ENCODE measurements around the gene MLIP. TPM values are rescaled to one million over a fixed set of nuclear protein-coding genes. Genes with fewer than 3 reads are reported as not detected.

The MLIP gene
- total RNA-seq, 1 donor from 2014 or later, result not detected

GRCh38 chr6:54100411-54101006, 10.7 kb upstream of the MLIP start:
- intact Hi-C loops (cut with DNase I), result no loop called here
- DNase-seq (ENCODE audit: extremely low spot score in 2 of 2), result no peak
- no peak overlapping the region for H3K27ac ChIP-seq
- no peak overlapping the region for H3K4me3 ChIP-seq
- no peaks in the 10 kb centered on the region for H3K36me3 ChIP-seq
- H3K27me3 ChIP-seq, result no peaks in the 10 kb centered on the region
- no peaks in the 10 kb centered on the region for H3K4me1 ChIP-seq
- no peaks in the 10 kb centered on the region for H3K9me3 ChIP-seq
- no peak for TF ChIP-seq CTCF (IDR thresholded peaks at IDR 0.05)
- no peak for TF ChIP-seq POLR2A (IDR thresholded peaks at IDR 0.05)
- no peak for TF ChIP-seq POLR2AphosphoS5 (IDR thresholded peaks at IDR 0.05; ENCODE audit: insufficient read depth in 1 of 2, low read depth in 1 of 2)

DNA sequence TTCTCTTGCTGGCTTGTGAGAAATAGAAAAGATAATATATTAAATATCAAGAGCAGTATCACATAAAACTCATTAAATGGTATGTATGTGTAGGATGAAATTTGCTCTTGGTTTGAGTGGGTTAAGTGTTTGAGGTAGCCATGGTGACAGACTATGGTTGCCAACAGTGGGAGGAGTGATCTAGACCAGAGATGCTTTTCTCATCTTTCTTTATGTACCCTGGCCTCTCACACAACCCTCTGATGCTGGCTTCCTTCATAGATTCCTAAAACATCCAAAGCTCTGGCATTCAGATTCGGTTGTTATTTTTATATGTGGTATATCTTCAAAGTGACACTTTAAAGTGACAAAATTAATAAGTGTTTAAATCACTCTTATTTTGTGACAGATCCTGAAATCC, 9.0 kb upstream of the MLIP start:
- Histone ChIP-seq H3K27ac (no peak overlapping the region), H3K27me3 (no peaks in the 10 kb centered on the region), H3K4me1 (peaks cover 2% of the 10 kb centered on the region), H3K36me3 (no peaks in the 10 kb centered on the region), H3K4me3 (no peak overlapping the region), H3K9me3 (no peaks in the 10 kb centered on the region)
- intact Hi-C loops (cut with DNase I), result no loop called here
- no peak for TF ChIP-seq POLR2A (IDR thresholded peaks at IDR 0.05)
- no peak for TF ChIP-seq CTCF (IDR thresholded peaks at IDR 0.05)
- TF ChIP-seq POLR2AphosphoS5 (IDR thresholded peaks at IDR 0.05; ENCODE audit: insufficient read depth in 1 of 2, low read depth in 1 of 2), result no peak
- DNase-seq (ENCODE audit: extremely low spot score in 2 of 2), result no peak

GRCh38 chr6:54103497-54103896, 7.7 kb upstream of the MLIP start:
- no peaks in the 10 kb centered on the region for H3K27me3 ChIP-seq
- no peaks in the 10 kb centered on the region for H3K9me3 ChIP-seq
- no peak overlapping the region for H3K27ac ChIP-seq
- no peak overlapping the region for H3K4me3 ChIP-seq
- peaks cover 14% of the 10 kb centered on the region for H3K4me1 ChIP-seq
- no peak for DNase-seq (ENCODE audit: extremely low spot score in 2 of 2)
- no peaks in the 10 kb centered on the region for H3K36me3 ChIP-seq
- TF ChIP-seq POLR2AphosphoS5 (IDR thresholded peaks at IDR 0.05; ENCODE audit: insufficient read depth in 1 of 2, low read depth in 1 of 2) (no peak), CTCF (IDR thresholded peaks at IDR 0.05) (no peak), POLR2A (IDR thresholded peaks at IDR 0.05) (no peak)
- intact Hi-C loops (cut with DNase I), result no loop called here

- no peaks in the 10 kb centered on the region for H3K36me3 ChIP-seq
- no peak overlapping the region for H3K4me3 ChIP-seq
- no peak for TF ChIP-seq CTCF (IDR thresholded peaks at IDR 0.05)
- no peak for TF ChIP-seq POLR2A (IDR thresholded peaks at IDR 0.05)
- no peaks in the 10 kb centered on the region for H3K9me3 ChIP-seq
- intact Hi-C loops (cut with DNase I), result no loop called here
- H3K27ac ChIP-seq, result no peak overlapping the region
- peaks cover 15% of the 10 kb centered on the region for H3K4me1 ChIP-seq
- no peak for DNase-seq (ENCODE audit: extremely low spot score in 2 of 2)
- H3K27me3 ChIP-seq, result no peaks in the 10 kb centered on the region
These were observed 4.5 kb upstream of the MLIP start for GRCh38 chr6:54106727-54107126.

DNA sequence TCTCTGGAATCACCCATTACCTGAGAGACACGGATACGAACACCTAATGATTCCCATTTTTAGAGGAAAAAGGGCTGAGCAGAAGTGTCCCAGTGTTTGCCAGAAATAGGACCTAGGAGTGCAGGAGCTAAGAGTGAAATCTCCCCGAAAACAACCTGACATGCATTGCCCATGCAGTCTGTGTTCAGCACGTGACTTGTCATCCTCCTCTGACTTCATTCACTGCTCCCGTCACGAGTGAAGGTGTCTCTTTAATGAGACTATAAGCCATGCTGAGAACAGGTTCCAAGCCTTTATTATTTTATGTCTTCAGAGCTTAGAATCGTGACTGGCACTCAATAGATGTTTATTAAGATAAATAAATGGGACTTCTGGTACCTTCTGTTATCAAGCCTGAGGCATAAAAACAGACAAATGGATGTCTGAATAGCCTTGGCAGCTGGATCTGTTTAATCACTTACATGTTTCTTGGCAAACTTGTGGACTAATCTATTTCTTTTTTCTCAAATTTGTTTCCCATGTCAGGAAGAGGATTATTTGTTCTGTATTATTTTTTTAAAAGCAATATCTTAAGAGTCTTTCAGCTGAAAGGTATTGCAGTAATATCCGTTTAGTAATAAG, 3.7 kb upstream of the MLIP start:
- TF ChIP-seq POLR2A (IDR thresholded peaks at IDR 0.05), result no peak
- TF ChIP-seq POLR2AphosphoS5 (IDR thresholded peaks at IDR 0.05; ENCODE audit: insufficient read depth in 1 of 2, low read depth in 1 of 2), result no peak
- no peak for TF ChIP-seq CTCF (IDR thresholded peaks at IDR 0.05)
- Histone ChIP-seq H3K36me3 (no peaks in the 10 kb centered on the region), H3K4me3 (no peak overlapping the region), H3K27ac (no peak overlapping the region), H3K9me3 (no peaks in the 10 kb centered on the region), H3K27me3 (no peaks in the 10 kb centered on the region), H3K4me1 (peaks cover 15% of the 10 kb centered on the region)
- no peak for DNase-seq (ENCODE audit: extremely low spot score in 2 of 2)
- intact Hi-C loops (cut with DNase I), result no loop called here

All from vagina (tissue), 2 donors.